HS-27A (cell line): Measurements from ENCODE around the gene RAB3GAP1.
"Not testable (repeated sequence)": the region's sequence is repeated elsewhere in the genome, so short reads cannot be mapped to it uniquely, and the experiment has no call there.

Source experiments
- DNase-seq: peaks from one replicate; pipeline ENCODE4 v3.0.0-alpha.2; 2012; ENCODE audit warnings: low read depth, missing footprints

Gene RAB3GAP1

GRCh38 chr2:135105513-135106316 is 53.6 kb downstream of the RAB3GAP1 start:
- not testable (repeated sequence) for DNase-seq

GRCh38 chr2:135113322-135113721 is 61.2 kb downstream of the RAB3GAP1 start:
- DNase-seq: no peak

- no peak for DNase-seq
Measured at GRCh38 chr2:135119582-135119981, 67.5 kb downstream of the RAB3GAP1 start.

- no peak for DNase-seq
Measured at GRCh38 chr2:135121016-135121657, 69.0 kb downstream of the RAB3GAP1 start.

GRCh38 chr2:135121658-135122039 is 69.6 kb downstream of the RAB3GAP1 start:
- DNase-seq: not testable (repeated sequence)

GRCh38 chr2:135124924-135125886 is 73.1 kb downstream of the RAB3GAP1 start:
- DNase-seq: no peak

- no peak for DNase-seq
Measured at GRCh38 chr2:135125940-135126339, 73.8 kb downstream of the RAB3GAP1 start.

- DNase-seq: no peak
Measured at GRCh38 chr2:135130751-135131150, 78.7 kb downstream of the RAB3GAP1 start.

- no peak for DNase-seq
Measured at GRCh38 chr2:135132314-135132713, 80.2 kb downstream of the RAB3GAP1 start.

- DNase-seq: no peak
Measured at GRCh38 chr2:135140606-135141005, 88.5 kb downstream of the RAB3GAP1 start.

- DNase-seq: no peak
Measured at GRCh38 chr2:135142323-135142722, 90.2 kb downstream of the RAB3GAP1 start.

GRCh38 chr2:135144343-135144742 is 92.3 kb downstream of the RAB3GAP1 start:
- DNase-seq: no peak

GRCh38 chr2:135149251-135149650 is 97.2 kb downstream of the RAB3GAP1 start:
- DNase-seq: no peak

GRCh38 chr2:135150725-135151124 is 98.6 kb downstream of the RAB3GAP1 start:
- DNase-seq: no peak

- DNase-seq: no peak
Measured at GRCh38 chr2:135151615-135152014, 99.5 kb downstream of the RAB3GAP1 start.

- no peak for DNase-seq
Measured at GRCh38 chr2:135152361-135152760, 100.3 kb downstream of the RAB3GAP1 start.

GRCh38 chr2:135154962-135155361 is 102.9 kb downstream of the RAB3GAP1 start:
- no peak for DNase-seq

GRCh38 chr2:135157856-135158255 is 105.8 kb downstream of the RAB3GAP1 start:
- DNase-seq: no peak

GRCh38 chr2:135159191-135159590 is 107.1 kb downstream of the RAB3GAP1 start:
- no peak for DNase-seq

GRCh38 chr2:135162377-135162776 is 110.3 kb downstream of the RAB3GAP1 start:
- no peak for DNase-seq

- DNase-seq: no peak
Measured at GRCh38 chr2:135162786-135163185, 110.7 kb downstream of the RAB3GAP1 start.

GRCh38 chr2:135163306-135163705 is 111.2 kb downstream of the RAB3GAP1 start:
- DNase-seq: no peak
